Endometrium (tissue), 2 donors: Measurements from ENCODE around the gene PLA2G4C.
A peak's percentile ranks its signal among the peaks of the same experiment; 100 is the strongest.

ENCODE experiments used
- FAIRE-seq: peaks from 2 replicates; lab custom pipeline; 2012; peaks lifted over from hg19 to GRCh38; lab: Jason Lieb, UNC
- donor health status: control.
- donor health status: control.

PLA2G4C gene, protein sequence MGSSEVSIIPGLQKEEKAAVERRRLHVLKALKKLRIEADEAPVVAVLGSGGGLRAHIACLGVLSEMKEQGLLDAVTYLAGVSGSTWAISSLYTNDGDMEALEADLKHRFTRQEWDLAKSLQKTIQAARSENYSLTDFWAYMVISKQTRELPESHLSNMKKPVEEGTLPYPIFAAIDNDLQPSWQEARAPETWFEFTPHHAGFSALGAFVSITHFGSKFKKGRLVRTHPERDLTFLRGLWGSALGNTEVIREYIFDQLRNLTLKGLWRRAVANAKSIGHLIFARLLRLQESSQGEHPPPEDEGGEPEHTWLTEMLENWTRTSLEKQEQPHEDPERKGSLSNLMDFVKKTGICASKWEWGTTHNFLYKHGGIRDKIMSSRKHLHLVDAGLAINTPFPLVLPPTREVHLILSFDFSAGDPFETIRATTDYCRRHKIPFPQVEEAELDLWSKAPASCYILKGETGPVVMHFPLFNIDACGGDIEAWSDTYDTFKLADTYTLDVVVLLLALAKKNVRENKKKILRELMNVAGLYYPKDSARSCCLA

DNA sequence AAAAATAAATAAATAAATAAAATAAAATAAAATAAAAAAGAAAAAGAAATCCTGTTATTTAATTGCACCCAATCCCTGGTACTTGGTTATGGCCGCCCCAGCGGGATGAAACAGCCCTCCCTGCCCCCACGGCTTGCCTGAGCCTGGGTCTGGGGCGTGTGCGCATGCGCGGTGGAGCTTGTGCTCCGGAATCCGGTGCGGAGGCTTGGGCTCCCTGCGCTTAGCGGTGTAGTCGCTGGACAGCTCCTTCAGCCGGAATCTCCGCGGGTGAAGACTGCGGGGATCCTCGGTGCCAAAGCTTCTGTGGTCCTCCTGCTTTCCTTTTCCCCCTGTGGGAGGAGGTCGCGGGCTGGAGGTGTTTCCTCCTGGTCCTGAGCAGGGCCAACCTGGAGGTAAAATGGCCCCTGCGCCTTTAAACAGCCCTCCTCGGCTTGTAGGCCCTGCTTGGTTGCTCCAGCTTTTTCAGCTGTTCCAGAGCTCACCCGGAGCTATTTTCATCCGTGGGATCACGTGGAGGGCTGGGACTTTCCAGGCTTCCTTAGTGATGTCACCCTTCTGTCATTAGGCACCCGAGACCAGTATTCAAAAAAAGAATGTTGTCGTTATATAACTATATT lies at the start of gene PLA2G4C:
PLA2G4C (minus strand) TSS at position 468 of the 617 bp plus-strand sequence. CDS start 4,288 bp downstream, outside the sequence.
- FAIRE-seq, result peak; percentile 23

DNA sequence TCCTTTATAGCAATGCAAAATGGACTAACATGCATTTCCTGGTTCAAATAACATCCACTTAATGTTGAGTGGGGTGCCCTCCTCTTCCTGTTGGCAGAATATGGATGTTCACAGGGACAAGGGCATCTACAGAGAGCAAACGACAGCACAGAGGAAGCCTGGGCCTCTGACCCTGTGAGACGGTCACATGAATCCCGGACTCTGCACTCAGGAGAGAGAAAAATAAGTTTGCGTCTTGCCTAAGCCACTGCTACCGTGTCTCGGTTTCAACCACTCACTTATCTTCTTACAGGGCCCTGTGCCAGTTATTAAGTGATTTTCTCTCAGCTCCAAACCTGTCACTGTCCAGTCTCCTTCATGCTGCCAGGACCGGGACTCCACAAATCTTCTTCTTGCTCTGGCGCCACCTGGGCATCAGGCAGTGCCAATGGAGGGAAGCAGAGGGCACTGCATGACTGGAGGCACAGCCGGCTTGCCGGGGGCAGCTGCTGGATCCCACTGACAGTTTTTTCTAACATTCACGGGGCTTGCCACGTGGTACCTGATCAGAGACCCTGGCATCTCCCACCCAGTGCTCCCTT lies 47.7 kb upstream of the PLA2G4C start:
- no peak for FAIRE-seq

DNA sequence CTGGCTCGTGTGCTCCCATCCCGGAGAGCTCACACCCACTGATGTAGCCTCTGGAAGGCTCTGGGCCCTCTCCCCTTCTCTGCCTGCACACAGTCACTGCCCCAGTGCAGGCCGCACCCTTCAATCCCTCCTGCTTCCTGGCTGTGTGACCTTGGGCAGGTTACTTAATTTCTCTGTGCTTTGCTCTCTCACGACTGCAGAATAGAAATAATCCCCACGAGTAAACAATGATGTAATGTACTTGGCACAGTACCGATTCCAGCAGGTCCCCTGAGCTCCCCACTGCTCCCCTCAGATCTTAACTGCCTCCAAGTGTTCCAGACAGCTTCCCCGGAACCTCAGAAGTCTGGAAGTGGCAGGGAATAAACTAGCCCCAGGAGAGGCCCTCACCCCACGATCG lies 43.4 kb upstream of the PLA2G4C start:
- no peak for FAIRE-seq

DNA sequence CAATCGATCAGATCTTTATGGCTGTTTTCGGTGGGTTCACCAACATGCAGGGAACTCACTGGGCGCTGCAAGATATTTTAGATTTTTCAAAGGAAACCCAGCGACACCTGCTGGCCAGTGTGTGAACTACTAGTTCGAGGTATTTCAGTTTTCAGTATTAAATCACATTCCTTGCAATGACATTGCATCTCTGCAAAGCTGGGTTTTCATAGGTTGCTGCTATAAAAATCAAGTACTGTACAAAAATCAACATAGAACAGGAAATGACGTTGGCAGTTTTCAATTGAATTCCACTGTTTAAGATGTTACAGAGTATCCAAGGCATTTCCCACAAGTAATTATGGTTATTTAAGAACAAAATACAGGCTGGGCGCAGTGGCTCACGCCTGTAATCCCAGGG lies 41.9 kb upstream of the PLA2G4C start:
- peak; percentile 64 for FAIRE-seq

DNA sequence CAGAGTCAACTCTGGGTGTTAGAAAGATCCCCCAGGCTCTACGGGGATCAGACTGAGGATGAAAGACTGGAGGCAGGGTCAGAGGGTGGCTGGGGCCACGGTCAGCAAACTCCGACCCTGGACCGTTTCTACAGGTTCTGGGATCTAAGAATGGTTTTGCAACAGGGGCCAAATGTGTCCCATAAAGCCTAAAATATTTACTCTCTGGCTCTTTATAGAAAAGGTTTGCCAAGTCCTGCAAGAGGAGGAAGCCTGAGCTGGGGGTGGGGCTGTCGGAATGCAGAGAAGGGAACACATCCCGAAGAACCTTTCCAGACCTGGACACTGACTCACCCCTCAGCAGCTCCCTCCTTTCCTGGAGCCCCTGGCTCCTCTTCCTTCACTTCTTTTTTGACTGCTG lies 38.8 kb upstream of the PLA2G4C start:
- no peak for FAIRE-seq

DNA sequence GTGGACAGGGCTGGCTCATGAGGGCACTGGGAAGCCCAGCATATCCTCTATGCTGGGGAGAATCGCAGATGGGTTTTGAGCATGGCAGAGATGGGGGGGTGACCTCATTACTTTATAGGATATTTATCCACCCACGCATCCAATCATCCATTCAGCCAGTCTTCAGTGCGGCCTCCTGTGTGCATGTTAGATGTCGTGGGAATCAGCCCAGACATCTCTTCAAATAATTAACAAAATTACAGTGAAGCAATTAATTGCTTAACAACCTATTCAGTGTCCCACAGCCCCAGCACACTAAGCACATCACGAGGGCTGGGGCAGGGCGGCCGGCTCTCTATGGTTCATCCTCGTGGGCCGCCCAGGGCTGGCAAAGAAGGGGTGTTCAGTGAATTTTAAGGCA lies 38.0 kb upstream of the PLA2G4C start:
- FAIRE-seq, result no peak

DNA sequence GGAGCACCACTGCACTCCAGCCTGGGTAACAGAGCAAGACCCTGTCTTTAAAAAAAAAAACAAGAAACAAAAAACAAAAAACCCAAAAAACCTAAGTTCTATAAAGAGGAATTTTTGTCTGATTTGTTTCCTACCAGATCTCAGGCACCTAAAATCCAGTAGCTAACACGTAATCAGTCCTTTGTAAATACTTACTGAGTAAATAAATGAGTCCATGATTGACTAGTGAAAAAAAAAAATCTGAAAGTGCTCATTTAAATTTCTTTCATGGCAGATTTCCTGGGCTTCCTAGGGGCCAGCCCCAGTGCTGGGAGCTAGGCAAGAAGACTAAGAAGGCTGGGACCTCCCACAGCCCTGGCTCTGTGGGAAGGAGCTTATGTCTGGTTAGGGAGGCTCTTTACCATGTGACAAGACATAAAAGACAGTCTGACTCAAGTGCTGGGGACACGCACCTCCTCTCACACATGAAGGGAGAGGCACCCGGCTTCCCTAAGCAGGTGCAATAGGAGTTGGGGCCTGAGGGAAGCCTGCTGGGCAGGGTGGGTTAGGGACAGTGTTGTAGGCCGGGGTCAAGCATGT lies 37.1 kb upstream of the PLA2G4C start:
- no peak for FAIRE-seq

DNA sequence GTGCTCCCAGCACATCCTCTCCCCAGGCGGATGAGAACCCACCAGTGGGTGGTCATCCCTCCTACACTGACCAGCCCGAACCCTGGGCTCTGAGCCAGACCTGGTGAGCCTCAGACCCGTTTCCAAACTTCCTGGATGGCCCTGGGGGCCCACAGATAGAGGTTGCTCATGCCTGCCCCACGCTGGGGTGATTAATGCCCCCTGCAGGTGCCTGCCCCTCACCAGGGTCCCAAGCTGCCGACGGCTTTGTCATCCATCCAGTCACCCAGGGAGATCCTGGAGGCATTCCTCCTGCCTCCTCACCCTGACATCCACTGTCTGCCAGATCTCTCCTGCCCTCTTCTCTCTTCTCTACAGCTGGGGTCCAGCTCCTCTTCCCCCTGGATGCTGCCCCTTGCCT lies 28.4 kb upstream of the PLA2G4C start:
- no peak for FAIRE-seq

DNA sequence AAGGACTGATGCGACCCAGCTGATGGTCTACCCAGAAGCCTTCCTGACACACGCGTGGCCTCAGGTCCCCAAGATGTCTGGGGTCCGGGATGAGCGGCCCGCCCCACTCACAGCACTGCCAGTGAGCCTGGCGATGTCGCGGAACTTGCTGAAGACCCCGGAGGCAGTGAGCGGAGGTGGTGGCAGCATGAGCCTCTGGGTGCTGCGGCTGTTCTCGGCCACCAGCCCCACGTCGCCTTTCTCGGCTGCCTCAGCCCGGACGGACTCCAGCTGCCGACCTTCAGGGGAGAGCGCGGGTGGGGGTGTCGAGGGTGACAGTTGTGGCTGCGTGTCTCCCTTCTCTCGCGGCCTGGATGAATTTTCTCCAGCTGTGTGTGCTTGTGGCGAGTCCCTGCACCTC lies 26.8 kb upstream of the PLA2G4C start:
- FAIRE-seq, result no peak

DNA sequence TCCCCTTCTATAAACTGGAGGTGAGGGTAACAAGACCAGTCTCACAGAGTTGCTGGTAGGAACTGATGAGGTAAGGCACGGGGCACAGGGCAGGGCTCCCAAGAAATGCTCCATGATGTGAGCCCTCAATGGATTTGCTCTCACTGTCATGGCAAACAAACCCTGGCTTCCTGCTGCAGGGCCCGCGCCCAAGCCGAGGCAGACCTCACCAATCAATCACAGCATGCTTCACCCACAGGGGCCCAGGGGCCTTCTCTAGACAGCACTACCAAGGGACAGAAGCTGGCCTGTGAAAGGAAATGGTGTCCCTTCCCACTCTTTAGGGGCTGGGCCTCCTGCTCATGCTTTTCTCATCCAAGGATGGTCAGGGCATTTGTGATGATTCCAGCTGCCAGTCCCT lies 25.9 kb upstream of the PLA2G4C start:
- no peak for FAIRE-seq

DNA sequence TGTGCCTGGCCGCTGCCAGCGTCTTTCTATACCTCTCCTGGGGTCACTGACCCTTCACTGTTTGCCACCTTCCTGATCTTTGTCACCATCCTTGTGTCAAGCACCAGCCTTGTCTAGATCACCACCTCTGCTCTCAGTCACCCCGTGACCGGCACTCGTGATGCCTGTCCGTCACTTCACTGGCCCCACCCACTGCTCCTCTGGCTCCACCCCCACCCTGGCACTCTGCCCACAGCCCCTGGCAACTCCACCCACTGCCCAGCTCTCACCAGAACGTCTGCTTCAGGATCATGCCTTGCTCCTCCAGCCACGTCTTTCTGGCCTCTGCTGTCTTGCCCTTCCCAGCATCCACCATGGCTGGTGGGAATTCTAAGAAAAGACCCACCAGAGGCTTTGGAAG lies 24.8 kb upstream of the PLA2G4C start:
- no peak for FAIRE-seq

DNA sequence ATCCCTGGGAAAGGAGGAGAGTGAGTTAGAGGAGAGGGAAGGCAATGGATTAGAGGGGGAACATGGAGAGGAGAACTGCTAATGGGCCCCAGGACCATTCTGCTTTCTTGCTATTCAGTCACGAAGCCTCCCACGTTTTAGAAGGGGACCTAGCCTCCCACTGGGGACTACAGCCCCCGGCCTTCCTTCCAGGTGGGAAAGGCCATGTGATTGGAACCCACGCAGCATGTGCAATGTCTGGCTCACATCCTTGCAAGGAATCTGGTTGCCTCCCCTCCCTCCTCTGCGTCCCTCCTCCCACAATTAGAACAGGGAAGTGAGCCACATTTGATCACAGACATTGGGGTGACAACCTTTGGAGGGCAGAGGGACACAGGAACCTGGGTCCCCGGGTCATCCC lies 22.5 kb upstream of the PLA2G4C start:
- no peak for FAIRE-seq

DNA sequence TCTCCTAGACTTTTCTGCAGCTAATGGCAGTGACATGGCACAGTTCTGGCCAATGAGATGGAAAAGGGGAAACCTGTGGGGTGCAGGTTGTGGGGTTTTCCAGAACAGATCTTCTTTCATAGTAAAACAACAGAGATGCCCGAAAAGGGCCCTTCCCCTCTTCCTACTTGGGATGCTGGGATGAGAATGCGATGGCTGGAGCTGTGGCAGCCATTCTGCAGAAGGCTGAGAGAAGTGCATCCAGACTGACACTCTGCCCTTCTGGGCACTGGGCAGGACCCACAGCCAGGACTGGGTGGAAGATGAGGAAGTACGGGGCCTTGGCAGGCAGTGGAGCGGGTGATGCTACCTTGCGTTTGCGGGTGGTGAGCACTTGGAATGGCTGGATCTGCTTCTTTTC lies 16.9 kb upstream of the PLA2G4C start:
- FAIRE-seq, result no peak

DNA sequence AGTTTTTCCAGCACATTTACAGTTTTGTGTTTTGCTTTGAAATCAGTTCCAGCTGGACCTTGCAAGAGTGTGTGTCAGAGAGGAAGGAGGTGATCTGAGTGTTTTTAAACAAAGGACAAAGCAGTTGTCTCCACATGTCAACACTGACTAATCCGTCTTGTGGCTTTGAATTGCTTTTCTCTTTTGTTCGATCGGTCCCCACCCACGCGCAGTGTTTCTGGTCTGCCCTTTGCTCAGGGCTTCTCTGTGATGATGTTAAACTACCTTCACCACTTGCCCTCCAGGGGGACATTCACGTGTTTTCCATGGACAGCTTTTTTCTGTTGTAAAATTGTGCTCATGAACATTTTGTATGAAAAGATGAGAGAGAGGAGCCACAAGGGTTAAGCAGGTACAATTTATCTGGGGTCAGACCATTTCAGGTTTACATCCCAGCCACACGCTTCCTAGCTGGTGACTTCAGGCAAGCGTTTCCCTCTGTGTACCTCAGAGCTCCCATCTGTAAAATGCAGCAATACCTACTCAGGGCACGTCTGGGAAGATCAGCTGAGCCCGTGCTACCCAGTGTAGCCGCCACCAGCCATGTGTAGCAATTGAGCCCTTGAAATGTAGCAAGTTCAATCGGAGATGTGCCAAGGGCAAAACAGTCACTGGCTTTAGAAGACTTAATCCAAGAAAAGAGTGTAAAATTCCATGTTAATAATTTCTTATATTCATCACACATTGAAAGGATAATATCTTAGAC lies 13.5 kb upstream of the PLA2G4C start:
- FAIRE-seq, result no peak

DNA sequence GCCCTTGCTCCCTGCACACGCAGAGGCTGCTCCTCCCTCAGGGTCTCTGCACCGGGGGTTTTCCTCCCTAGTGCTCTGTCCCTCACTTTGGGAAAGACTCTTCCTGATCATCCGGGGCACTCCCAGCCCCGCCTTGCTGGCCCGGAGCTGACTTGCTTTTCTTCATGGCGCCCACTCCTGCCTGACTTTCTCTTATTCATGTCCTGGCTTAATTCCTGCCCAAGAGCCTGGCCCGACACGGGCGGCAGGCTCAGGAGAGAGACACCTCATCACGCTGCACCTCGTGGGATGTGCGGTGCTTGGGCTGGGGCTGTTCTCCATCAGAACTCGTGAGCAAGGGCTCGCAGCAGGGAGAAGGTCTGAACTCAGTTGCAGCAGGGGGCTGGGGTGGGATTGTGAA lies 11.8 kb upstream of the PLA2G4C start:
- no peak for FAIRE-seq

DNA sequence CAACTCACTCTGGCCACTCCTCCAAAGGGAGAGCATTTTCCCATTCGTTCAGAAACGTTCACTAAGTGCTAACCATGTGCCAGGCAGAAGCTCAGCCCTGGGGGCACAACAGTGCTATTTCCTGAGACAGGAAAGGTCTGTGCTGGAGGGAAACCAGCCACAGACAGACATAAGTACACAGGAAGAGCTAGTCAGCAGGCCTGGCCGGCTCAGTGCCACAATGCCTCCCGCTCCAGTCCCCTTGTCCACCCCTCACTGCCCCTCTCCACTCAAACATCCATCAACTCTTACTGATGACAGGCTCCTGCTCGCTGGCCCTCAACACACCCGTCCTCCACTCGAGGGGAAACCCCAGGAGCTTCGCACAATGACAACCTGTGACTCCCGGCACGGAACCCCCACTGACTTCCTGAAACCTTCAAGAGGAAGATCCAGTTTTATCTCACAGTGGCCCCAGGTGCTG lies 11.3 kb upstream of the PLA2G4C start:
- no peak for FAIRE-seq

DNA sequence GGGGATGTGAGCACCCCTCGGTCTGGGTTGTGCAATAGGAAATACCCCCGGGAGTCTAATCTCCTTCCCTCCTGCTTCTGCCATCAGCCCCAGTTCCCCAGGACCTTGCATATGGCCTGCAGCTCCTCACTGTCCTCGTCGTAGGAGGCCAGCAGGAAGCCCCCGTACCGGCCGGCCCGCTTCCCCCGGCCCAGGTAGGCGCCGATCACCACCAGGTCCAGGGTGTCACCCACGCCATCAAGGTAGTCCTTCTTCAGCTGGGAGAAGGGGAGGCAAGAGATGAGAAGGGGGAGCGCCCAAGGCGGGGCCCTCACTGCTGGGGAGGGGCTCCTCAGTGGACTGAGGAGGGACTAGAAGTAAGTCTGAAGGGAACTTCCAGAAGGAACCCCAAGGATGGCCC lies 10.4 kb upstream of the PLA2G4C start:
- no peak for FAIRE-seq

DNA sequence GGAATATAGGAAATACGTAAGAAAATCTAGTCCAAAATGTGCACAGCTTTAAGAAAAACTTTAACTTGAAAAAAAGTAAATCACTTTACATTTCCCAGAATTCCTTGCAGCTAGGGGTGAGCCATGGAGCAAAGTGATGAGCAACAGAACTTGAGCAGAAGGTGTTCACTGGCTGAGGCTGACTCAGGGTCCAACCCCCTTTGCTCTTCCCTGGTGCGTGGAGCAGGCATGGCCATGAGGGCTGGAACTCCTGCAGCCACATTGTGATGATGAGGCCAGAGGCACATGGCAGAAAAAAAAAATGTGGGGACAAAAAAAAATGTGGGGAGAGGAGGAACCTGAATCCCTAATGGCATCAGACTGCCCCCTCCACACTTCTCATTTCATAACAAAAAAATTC lies 9.9 kb upstream of the PLA2G4C start:
- FAIRE-seq, result no peak

DNA sequence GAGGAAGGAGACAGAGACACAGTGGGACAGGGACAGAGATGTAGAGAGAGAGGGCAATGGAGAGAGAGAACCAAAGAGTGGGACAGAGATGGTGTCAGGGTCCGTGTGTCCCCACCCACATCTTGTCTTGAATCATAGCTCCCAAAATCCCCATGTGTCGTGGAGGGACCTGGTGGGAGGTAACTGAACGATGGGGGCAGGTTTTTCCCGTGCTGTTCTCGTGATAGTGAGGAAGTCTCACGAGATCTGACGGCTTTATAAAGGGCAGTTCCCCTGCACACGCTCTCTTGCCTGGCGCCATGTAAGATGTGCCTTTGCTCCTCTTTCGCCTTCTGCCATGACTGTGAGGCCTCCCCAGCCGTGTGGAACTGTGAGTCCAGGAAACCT lies 7.5 kb upstream of the PLA2G4C start:
- no peak for FAIRE-seq

DNA sequence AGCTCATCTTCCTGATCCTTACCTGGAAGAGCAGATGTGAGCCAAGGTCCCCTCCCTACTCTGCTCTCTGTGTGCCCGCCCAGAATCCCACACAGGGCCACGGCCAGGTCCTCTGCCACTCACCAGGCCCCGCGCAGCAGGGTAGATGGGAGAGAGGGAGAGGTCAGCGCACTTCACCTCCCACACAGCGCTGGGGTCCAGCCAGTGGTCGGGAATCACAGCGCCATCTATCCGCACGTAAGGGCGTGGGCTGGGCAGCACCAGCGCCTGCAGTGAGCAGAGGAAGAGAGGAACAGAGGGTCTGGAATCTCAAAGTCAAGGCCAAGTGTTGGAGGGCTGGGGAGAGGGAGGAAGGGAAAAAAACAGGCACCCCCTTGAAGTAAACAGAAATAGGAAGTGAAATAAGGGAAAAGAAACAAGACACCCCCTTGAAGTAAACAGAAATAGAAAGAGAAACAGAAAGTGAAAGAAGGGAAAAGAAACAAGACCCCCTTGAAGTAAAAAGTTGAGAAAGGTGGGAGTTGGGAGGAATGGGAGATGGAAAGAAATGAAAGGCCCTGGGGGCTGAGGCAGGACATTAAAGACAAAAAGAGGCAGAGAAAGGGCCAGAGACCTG lies 7.0 kb upstream of the PLA2G4C start:
- no peak for FAIRE-seq

DNA sequence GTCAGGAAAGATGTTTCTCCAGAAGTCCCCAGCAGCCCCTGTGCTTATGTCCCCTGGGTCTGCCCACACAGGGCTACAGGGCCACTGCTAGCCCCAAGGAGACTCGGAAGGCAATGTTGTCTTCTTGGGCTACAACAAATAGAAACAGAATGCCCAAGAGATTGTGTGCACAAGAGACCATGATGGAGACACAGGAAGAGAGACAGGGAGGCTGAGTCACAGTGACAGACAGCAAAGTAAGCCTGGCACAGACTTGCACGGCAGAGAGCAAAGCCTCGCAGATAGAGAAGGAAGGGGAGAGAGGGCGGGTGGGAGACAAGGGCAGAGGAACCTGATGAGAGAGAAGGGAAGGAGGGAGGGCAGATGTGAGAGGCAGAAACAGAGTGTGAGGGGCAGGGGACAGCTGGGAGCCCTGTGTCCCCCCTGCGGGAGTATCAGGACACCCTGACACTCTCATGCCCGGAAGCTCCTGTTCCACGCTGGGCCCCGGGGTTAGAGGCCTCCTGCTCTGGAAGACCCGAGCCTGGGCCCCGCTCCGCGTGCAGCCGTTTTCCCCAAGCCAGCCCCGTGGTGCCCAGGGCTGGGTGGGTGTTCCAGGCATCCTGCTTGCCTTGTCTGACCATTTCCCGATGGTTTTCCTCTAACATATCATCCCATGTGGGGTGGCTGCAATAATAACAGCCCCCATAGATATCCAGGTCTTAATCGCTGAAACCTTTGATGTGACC lies 2.7 kb upstream of the PLA2G4C start:
- FAIRE-seq, result no peak
